Measurements from ENCODE around the gene MYO7B. TPM values are rescaled to one million over a fixed set of nuclear protein-coding genes. Genes with fewer than 3 reads are reported as not detected.

Gene MYO7B
- total RNA-seq, 2 experiments from 2014 or later = 3.3 TPM; not detected in 1

- no TSS peak for BruUV-seq (replicated peaks)
- intact Hi-C loops (cut with micrococcal nuclease; ENCODE audit: unreplicated experiment) = no loop called here
- CTCF ChIA-PET (ENCODE audit: unreplicated experiment) = no interaction called here
Measured at GRCh38 chr2:127681976-127682857, 146.7 kb downstream of the MYO7B start.

GRCh38 chr2:127683056-127683455 is 147.6 kb downstream of the MYO7B start:
- intact Hi-C loops (cut with micrococcal nuclease; ENCODE audit: unreplicated experiment) = no loop called here
- no peak for TF ChIP-seq EZH2phosphoT487 (IDR thresholded peaks at IDR 0.05; ENCODE audit: borderline replicate concordance, low read depth, low read length)
- TF ChIP-seq CTCF (conservative IDR thresholded peaks at IDR 0.05; ENCODE audit: low read length) = no peak
- no peak overlapping the region for H3K27ac ChIP-seq (ENCODE audit: low read depth, low read length, poor library complexity, severe bottlenecking)
- H2AFZ ChIP-seq (ENCODE audit: low read length) = no peak overlapping the region
- no peaks in the 10 kb centered on the region for H3K4me1 ChIP-seq (ENCODE audit: insufficient read depth, low read length, poor library complexity, severe bottlenecking)
- H3K79me2 ChIP-seq (ENCODE audit: insufficient read depth, low read depth, low read length) = no peaks in the 10 kb centered on the region
- no peaks in the 10 kb centered on the region for H3K36me3 ChIP-seq (ENCODE audit: insufficient read depth, low read length)
- H3K9me3 ChIP-seq (ENCODE audit: low read length) = peaks cover 4% of the 10 kb centered on the region; the same call in 1 of the 2 replicates
- POLR2A ChIA-PET = no interaction called here
- DNase-seq (ENCODE audit: low spot score) = no peak
- H3K4me2 ChIP-seq (ENCODE audit: low read length) = no peak overlapping the region
- no peaks in the 10 kb centered on the region for H3K9me2 ChIP-seq (ENCODE audit: insufficient read depth, low read length)
- H3K4me3 ChIP-seq (ENCODE audit: low read depth, low read length, poor library complexity, severe bottlenecking) = no peak overlapping the region
- BruUV-seq (replicated peaks) = no TSS peak
- CTCF ChIA-PET (ENCODE audit: unreplicated experiment) = no interaction called here
- H4K20me1 ChIP-seq (ENCODE audit: insufficient read depth, low read length) = no peaks in the 10 kb centered on the region

More at GRCh38 chr2:127681976-127682857, 146.7 kb downstream of the MYO7B start:
- no peaks in the 10 kb centered on the region for H3K79me2 ChIP-seq (ENCODE audit: insufficient read depth, low read depth, low read length)
- H3K9me2 ChIP-seq (ENCODE audit: insufficient read depth, low read length) = no peaks in the 10 kb centered on the region
- H2AFZ ChIP-seq (ENCODE audit: low read length) = no peak overlapping the region
- no peak overlapping the region for H3K27ac ChIP-seq (ENCODE audit: low read depth, low read length, poor library complexity, severe bottlenecking)
- H3K4me3 ChIP-seq (ENCODE audit: low read depth, low read length, poor library complexity, severe bottlenecking) = no peak overlapping the region
- POLR2A ChIA-PET = no interaction called here
- no peaks in the 10 kb centered on the region for H3K36me3 ChIP-seq (ENCODE audit: insufficient read depth, low read length)
- no peak for DNase-seq (ENCODE audit: low spot score)
- H3K9me3 ChIP-seq (ENCODE audit: low read length) = no peaks in the 10 kb centered on the region
- H3K4me2 ChIP-seq (ENCODE audit: low read length) = no peak overlapping the region
- H4K20me1 ChIP-seq (ENCODE audit: insufficient read depth, low read length) = no peaks in the 10 kb centered on the region
- TF ChIP-seq EZH2phosphoT487 (IDR thresholded peaks at IDR 0.05; ENCODE audit: borderline replicate concordance, low read depth, low read length) = no peak
- no peak for TF ChIP-seq CTCF (conservative IDR thresholded peaks at IDR 0.05; ENCODE audit: low read length)
- no peaks in the 10 kb centered on the region for H3K4me1 ChIP-seq (ENCODE audit: insufficient read depth, low read length, poor library complexity, severe bottlenecking)

- no peak for DNase-seq (ENCODE audit: low spot score)
- Histone ChIP-seq H3K4me3 (ENCODE audit: low read depth, low read length, poor library complexity, severe bottlenecking) (no peak overlapping the region), H3K36me3 (ENCODE audit: insufficient read depth, low read length) (no peaks in the 10 kb centered on the region), H3K27ac (ENCODE audit: low read depth, low read length, poor library complexity, severe bottlenecking) (no peak overlapping the region), H3K9me2 (ENCODE audit: insufficient read depth, low read length) (no peaks in the 10 kb centered on the region), H2AFZ (ENCODE audit: low read length) (no peak overlapping the region), H3K9me3 (ENCODE audit: low read length) (peaks cover 11% of the 10 kb centered on the region), H4K20me1 (ENCODE audit: insufficient read depth, low read length) (no peaks in the 10 kb centered on the region), H3K79me2 (ENCODE audit: insufficient read depth, low read depth, low read length) (no peaks in the 10 kb centered on the region), H3K4me1 (ENCODE audit: insufficient read depth, low read length, poor library complexity, severe bottlenecking) (no peaks in the 10 kb centered on the region), H3K4me2 (ENCODE audit: low read length) (no peak overlapping the region)
- TF ChIP-seq CTCF (conservative IDR thresholded peaks at IDR 0.05; ENCODE audit: low read length) (no peak), EZH2phosphoT487 (IDR thresholded peaks at IDR 0.05; ENCODE audit: borderline replicate concordance, low read depth, low read length) (no peak)
- CTCF ChIA-PET (ENCODE audit: unreplicated experiment) = no interaction called here
- POLR2A ChIA-PET = no interaction called here
- intact Hi-C loops (cut with micrococcal nuclease; ENCODE audit: unreplicated experiment) = no loop called here
- BruUV-seq (replicated peaks) = no TSS peak
Measured at GRCh38 chr2:127683757-127684156, 148.3 kb downstream of the MYO7B start.
